Liver (tissue), 9 donors: ENCODE results near the gene ERBB3. TPM values are rescaled to one million over a fixed set of nuclear protein-coding genes. Genes with fewer than 3 reads are reported as not detected.

ENCODE experiments used
- DNase-seq: peaks from one replicate; pipeline ENCODE4 v3.0.0-alpha.2; 2017; ENCODE audit warnings: low spot score
- H3K27ac ChIP-seq, 2 donors: one replicate each; pipeline ENCODE4 v1.7.0; 2013; ENCODE audit warnings: inconsistent platforms in 2 of 2, low read length in 2 of 2, control low read depth in 1 of 2, low read depth in 1 of 2, mild to moderate bottlenecking in 1 of 2
- H3K27me3 ChIP-seq, 4 donors: one replicate each; pipeline versions ENCODE4 v1.6.1 to v1.7.0; 2013; ENCODE audit warnings: low read length in 3 of 4, inconsistent platforms in 1 of 4, mild to moderate bottlenecking in 1 of 4, moderate library complexity in 1 of 4; ENCODE audit not compliant: control insufficient read depth in 4 of 4, insufficient read depth in 4 of 4
- H3K36me3 ChIP-seq, 4 donors: one replicate each; pipeline versions ENCODE4 v1.6.1 to v1.7.0; 2013; ENCODE audit warnings: low read length in 3 of 4, mild to moderate bottlenecking in 3 of 4, low read depth in 1 of 4, moderate library complexity in 1 of 4; ENCODE audit not compliant: control insufficient read depth in 4 of 4, insufficient read depth in 3 of 4
- H3K4me1 ChIP-seq, 4 donors: one replicate each; pipeline versions ENCODE4 v1.6.1 to v1.7.0; 2013; ENCODE audit warnings: low read length in 3 of 4, mild to moderate bottlenecking in 3 of 4, moderate library complexity in 1 of 4; ENCODE audit not compliant: control insufficient read depth in 4 of 4, insufficient read depth in 4 of 4
- H3K4me3 ChIP-seq, 3 donors: one replicate each; pipeline versions ENCODE4 v1.6.1 to v1.7.0; 2013; ENCODE audit warnings: low read length in 3 of 3, control low read depth in 1 of 3, low read depth in 1 of 3, mild to moderate bottlenecking in 1 of 3
- H3K9ac ChIP-seq, 2 donors: one replicate each; pipeline ENCODE4 v1.7.0; 2013; ENCODE audit warnings: low read length in 2 of 2, mild to moderate bottlenecking in 2 of 2, moderate library complexity in 2 of 2, control low read depth in 1 of 2, low read depth in 1 of 2
- H3K9me3 ChIP-seq, 4 donors: one replicate each; pipeline versions ENCODE4 v1.6.1 to v1.7.0; 2013; ENCODE audit warnings: low read length in 3 of 4; ENCODE audit not compliant: control insufficient read depth in 4 of 4
- ATF3 ChIP-seq: IDR thresholded peaks from 2 replicates; pipeline ENCODE4 v1.6.1; 2016; ENCODE audit warnings: antibody characterized with exemption
- CTCF ChIP-seq: fragments of 150-350 bp; IDR thresholded peaks from 2 replicates; pipeline ENCODE4 v1.5.1; 2017; ENCODE audit warnings: improper control_type of control experiment, low read depth, low read length; ENCODE audit not compliant: missing input control
- EGR1 ChIP-seq, 2 donors: IDR thresholded peaks; 2 replicates each; pipeline ENCODE4 v1.6.1; 2016 to 2018; ENCODE audit warnings: antibody characterized with exemption in 2 of 2, low read depth in 2 of 2
- HNF4A ChIP-seq, 2 donors: conservative IDR thresholded peaks; 2 replicates each; pipeline ENCODE4 v1.6.1; 2016; ENCODE audit warnings: antibody characterized with exemption in 2 of 2, mild to moderate bottlenecking in 2 of 2
- MAX ChIP-seq: IDR thresholded peaks from 2 replicates; pipeline ENCODE4 v1.6.1; 2016; ENCODE audit warnings: antibody characterized with exemption
- NR2F2 ChIP-seq: IDR thresholded peaks from 2 replicates; pipeline ENCODE4 v1.6.1; 2016; ENCODE audit warnings: antibody characterized with exemption
- RAD21 ChIP-seq, 2 donors: IDR thresholded peaks; 2 replicates each; pipeline ENCODE4 v1.6.1; 2016; ENCODE audit warnings: antibody characterized with exemption in 2 of 2, mild to moderate bottlenecking in 2 of 2
- REST ChIP-seq: IDR thresholded peaks from 2 replicates; pipeline ENCODE4 v1.6.1; 2016; ENCODE audit warnings: antibody characterized with exemption, mild to moderate bottlenecking
- RXRA ChIP-seq, 2 donors: IDR thresholded peaks; 2 replicates each; pipeline ENCODE4 v1.6.1; 2017 to 2018; ENCODE audit warnings: antibody characterized with exemption in 2 of 2, mild to moderate bottlenecking in 1 of 2
- TAF1 ChIP-seq: conservative IDR thresholded peaks from 2 replicates; pipeline ENCODE4 v1.6.1; 2016; ENCODE audit warnings: antibody characterized with exemption, mild to moderate bottlenecking
- YY1 ChIP-seq: IDR thresholded peaks from 2 replicates; pipeline ENCODE4 v1.6.1; 2016; ENCODE audit warnings: antibody characterized with exemption, mild to moderate bottlenecking
- ZBTB33 ChIP-seq: IDR thresholded peaks from 2 replicates; pipeline ENCODE4 v1.6.1; 2016; ENCODE audit warnings: antibody characterized with exemption
- WGBS: extraction: QIAGEN DNeasy Blood & Tissue Kit; methylation state at CpG from one replicate; pipeline ENCODE4 v1.1.7; 2013; 5-methylcytosine and 5-hydroxymethylcytosine counted together
- polyA plus RNA-seq, 2 donors: library from polyadenylated mRNA; stranded (reverse) in 1 of 2; unstranded in 1 of 2; fragments of 200-250 nt in 1 of 2; fragments of >200 nt in 1 of 2; fragmentation: Nextera tagmentation in 1 of 2; extraction: Ambion mirVana in 1 of 2; gene quantifications; one replicate each; pipeline versions ENCODE4 v1.2.1 to v1.2.3, GENCODE V29; 2013 to 2015
- total RNA-seq, 2 donors: library from RNA; depleted of rRNA; stranded (reverse); fragments of >200 nt; gene quantifications; one replicate each; pipeline ENCODE4 v1.2.3, GENCODE V29; 2014
- donor health status: healthy.
- donor health status: healthy.
- donor health status: healthy.
- donor health status: healthy.
- donor health status: healthy.

The ERBB3 gene
- total and polyA plus RNA-seq, 4 donors, result 32.4 to 141 (median 51.6) TPM

- Histone ChIP-seq H3K4me3 (no peak overlapping the region), H3K27me3 (no peaks in the 10 kb centered on the region), H3K9me3 (no peaks in the 10 kb centered on the region), H3K27ac (peak overlapping the region in 1 of 2 donors; percentile 49), H3K36me3 (peaks cover 0 to 12% (median 1%) of the 10 kb centered on the region in 4 donors), H3K9ac (no peak overlapping the region), H3K4me1 (peaks cover 2 to 35% (median 29%) of the 10 kb centered on the region in 4 donors)
- TF ChIP-seq EGR1 (IDR thresholded peaks at IDR 0.05; ENCODE audit: low read depth in 2 of 2) (no peak), YY1 (no peak), RAD21 (IDR thresholded peaks at IDR 0.05) (no peak), NR2F2 (no peak), CTCF (no peak), ZBTB33 (no peak)
- DNase-seq, result no peak
- 71% methylated on average over 2 of the region's 2 CpGs for WGBS
Observed at GRCh38 chr12:56037161-56037560, 42.8 kb upstream of the ERBB3 start.

- peak; percentile 18 to 42 for TF ChIP-seq HNF4A (conservative IDR thresholded peaks at IDR 0.05)
- peak in 1 of 2 donors; percentile 4 for TF ChIP-seq RAD21 (IDR thresholded peaks at IDR 0.05)
- TF ChIP-seq NR2F2, result no peak
- no peak for TF ChIP-seq CTCF
- TF ChIP-seq TAF1, result no peak
- peak; percentile 27 to 38 for TF ChIP-seq RXRA (IDR thresholded peaks at IDR 0.05)
- TF ChIP-seq ATF3, result no peak
- no peak for TF ChIP-seq REST
- no peak for TF ChIP-seq MAX
- no peak for TF ChIP-seq EGR1 (IDR thresholded peaks at IDR 0.05; ENCODE audit: low read depth in 2 of 2)
- TF ChIP-seq ZBTB33, result no peak
- Histone ChIP-seq H3K36me3 (peaks cover 0 to 5% (median 2%) of the 10 kb centered on the region in 4 donors), H3K4me1 (peaks cover 2 to 42% (median 35%) of the 10 kb centered on the region in 4 donors), H3K27me3 (no peaks in the 10 kb centered on the region), H3K4me3 (no peak overlapping the region), H3K9me3 (no peaks in the 10 kb centered on the region), H3K27ac (no peak overlapping the region), H3K9ac (no peak overlapping the region)
- no peak for DNase-seq
- WGBS, result 46% methylated on average over 2 of the region's 2 CpGs
Observed at GRCh38 chr12:56038022-56038655, 41.8 kb upstream of the ERBB3 start.
